Esophagus squamous epithelium (tissue), 4 donors: Measurements from ENCODE around the gene CDH13.

ENCODE experiments used
- POLR2A ChIP-seq, 4 donors: fragments of 450-650 bp; IDR thresholded peaks; one replicate each; pipeline ENCODE4 v1.6.1; 2017; ENCODE audit warnings: antibody characterized with exemption in 4 of 4, mild to moderate bottlenecking in 4 of 4, moderate library complexity in 3 of 4
- TF ChIP-seq, protein P1 (sequence below), 6 experiments: fragments of 450-650 bp in 4 of 6; fragments of 200-600 bp in 2 of 6; sonication (generic) in 2 of 6; IDR thresholded peaks; one replicate each; pipeline ENCODE4 v1.5.1; 2016 to 2019; ENCODE audit warnings: antibody characterized with exemption in 6 of 6, mild to moderate bottlenecking in 4 of 6, moderate library complexity in 4 of 6

DNA sequence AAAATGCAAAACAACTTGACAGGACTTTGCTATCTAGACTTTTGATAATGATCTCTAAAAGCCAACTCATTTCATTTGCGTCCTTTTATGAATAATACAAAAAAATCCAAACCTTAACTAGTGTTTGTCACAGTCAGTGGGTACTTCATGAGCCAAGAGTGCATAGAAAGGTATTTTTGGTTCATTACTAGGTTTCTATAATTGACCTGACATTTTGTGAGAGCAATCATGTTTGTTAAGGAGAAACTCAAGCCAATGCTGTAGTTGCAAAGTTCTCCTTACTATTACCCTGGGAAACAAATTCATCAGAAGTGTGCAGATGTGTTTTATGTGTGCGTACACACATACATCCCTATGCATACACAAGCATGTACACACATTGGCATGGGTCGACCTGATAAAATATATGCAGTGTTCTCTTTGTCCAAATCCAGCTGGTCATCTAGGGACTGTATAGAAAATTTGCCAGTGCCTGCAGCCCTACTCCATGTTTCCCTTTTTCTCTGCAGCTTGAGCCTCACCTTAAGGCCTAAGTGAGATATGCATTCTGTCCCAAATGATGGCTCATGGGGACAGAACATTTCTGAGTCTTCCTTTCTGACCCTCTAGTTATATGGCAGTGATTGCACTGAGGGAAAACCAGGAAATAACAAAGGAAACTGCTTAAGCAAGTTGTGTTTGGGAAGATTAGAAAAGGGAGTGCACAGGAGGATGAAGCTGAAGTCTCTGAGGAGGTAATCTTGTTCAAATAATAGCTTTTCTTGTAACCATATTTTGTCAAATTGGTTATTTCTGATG lies 128.1 kb downstream of the CDH13 start:
- no peak for TF ChIP-seq POLR2A (IDR thresholded peaks at IDR 0.05)
- TF ChIP-seq, protein P1, sequence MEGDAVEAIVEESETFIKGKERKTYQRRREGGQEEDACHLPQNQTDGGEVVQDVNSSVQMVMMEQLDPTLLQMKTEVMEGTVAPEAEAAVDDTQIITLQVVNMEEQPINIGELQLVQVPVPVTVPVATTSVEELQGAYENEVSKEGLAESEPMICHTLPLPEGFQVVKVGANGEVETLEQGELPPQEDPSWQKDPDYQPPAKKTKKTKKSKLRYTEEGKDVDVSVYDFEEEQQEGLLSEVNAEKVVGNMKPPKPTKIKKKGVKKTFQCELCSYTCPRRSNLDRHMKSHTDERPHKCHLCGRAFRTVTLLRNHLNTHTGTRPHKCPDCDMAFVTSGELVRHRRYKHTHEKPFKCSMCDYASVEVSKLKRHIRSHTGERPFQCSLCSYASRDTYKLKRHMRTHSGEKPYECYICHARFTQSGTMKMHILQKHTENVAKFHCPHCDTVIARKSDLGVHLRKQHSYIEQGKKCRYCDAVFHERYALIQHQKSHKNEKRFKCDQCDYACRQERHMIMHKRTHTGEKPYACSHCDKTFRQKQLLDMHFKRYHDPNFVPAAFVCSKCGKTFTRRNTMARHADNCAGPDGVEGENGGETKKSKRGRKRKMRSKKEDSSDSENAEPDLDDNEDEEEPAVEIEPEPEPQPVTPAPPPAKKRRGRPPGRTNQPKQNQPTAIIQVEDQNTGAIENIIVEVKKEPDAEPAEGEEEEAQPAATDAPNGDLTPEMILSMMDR (IDR thresholded peaks at IDR 0.05): no peak
